NCI-H774 (cell line): ENCODE results near the gene METTL14.

Experiments
- DNase-seq: peaks from one replicate; lab custom pipeline; 2025; lab: John Stamatoyannopoulos, UW

Gene METTL14

GRCh38 chr4:118759481-118759880 lies 74.3 kb downstream of the METTL14 start:
- DNase-seq: no peak

- no peak for DNase-seq
These were observed 74.9 kb downstream of the METTL14 start for GRCh38 chr4:118760092-118760491.

GRCh38 chr4:118760493-118760892 lies 75.3 kb downstream of the METTL14 start:
- no peak for DNase-seq

- no peak for DNase-seq
These were observed 76.3 kb downstream of the METTL14 start for GRCh38 chr4:118761397-118762016.

- DNase-seq: no peak
These were observed 77.0 kb downstream of the METTL14 start for GRCh38 chr4:118762155-118762554.

GRCh38 chr4:118762730-118763477 lies 77.7 kb downstream of the METTL14 start:
- DNase-seq: no peak
